GM21447 (cell line): ENCODE data around the gene STON2.

Experiments
- ATAC-seq: cut with Tn5 transposase; IDR thresholded peaks from one replicate; pipeline ENCODE4 v1.9.1; 2021; ENCODE audit not compliant: unreplicated experiment

STON2 gene

GRCh38 chr14:81340201-81340600, 59.9 kb downstream of the STON2 start:
- no peak for ATAC-seq

- ATAC-seq: no peak
These were observed 63.1 kb downstream of the STON2 start for GRCh38 chr14:81337073-81337472.

DNA sequence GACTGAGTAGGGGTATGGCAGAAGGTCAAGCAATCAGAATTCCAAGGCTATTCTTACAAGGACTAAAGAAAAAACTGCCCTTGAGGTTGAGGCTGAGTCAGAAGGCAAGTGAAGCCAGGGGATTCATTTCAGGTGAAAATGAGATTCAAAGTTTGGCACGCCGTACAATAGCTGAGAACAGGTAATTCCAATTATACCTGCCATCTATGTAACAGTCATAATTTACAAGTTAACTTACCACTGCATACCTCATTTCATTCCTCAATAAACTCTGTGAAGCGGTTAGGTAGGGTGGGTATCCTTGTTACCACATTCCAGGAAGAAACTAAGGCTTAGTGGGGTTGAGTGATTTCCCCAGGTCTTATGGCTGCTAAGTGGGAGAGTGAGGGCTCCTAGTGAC, 64.1 kb downstream of the STON2 start:
- no peak for ATAC-seq

GRCh38 chr14:81332725-81333124, 67.4 kb downstream of the STON2 start:
- ATAC-seq: no peak

GRCh38 chr14:81331229-81332021, 68.7 kb downstream of the STON2 start:
- ATAC-seq: no peak

- no peak for ATAC-seq
These were observed 69.5 kb downstream of the STON2 start for GRCh38 chr14:81330619-81331122.

GRCh38 chr14:81329640-81330381, 70.3 kb downstream of the STON2 start:
- ATAC-seq: no peak

GRCh38 chr14:81326451-81326850, 73.7 kb downstream of the STON2 start:
- ATAC-seq: no peak

GRCh38 chr14:81324011-81324410, 76.1 kb downstream of the STON2 start:
- no peak for ATAC-seq

DNA sequence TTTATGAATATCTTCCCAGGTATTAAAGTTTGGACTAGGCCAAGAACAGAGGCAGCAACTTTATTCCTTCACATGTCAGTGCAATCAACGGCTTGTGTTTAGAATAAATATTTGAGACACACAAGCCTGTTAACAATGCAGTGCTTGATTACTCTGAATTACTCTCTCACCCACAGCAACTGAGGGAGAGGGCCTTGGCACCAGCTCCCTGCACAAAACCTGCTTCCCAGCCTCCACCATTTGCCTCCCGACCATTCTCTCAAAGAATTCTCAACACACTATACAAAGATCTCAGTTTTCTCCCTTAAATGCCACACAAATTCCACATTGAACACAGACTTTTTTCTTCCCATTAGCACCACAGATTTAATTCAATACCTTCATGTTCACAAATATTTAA, 77.0 kb downstream of the STON2 start:
- ATAC-seq: no peak

GRCh38 chr14:81319946-81320345, 80.2 kb downstream of the STON2 start:
- no peak for ATAC-seq

- ATAC-seq: no peak
These were observed 80.8 kb downstream of the STON2 start for GRCh38 chr14:81319314-81319713.

- ATAC-seq: no peak
These were observed 84.8 kb downstream of the STON2 start for GRCh38 chr14:81315341-81315740.

DNA sequence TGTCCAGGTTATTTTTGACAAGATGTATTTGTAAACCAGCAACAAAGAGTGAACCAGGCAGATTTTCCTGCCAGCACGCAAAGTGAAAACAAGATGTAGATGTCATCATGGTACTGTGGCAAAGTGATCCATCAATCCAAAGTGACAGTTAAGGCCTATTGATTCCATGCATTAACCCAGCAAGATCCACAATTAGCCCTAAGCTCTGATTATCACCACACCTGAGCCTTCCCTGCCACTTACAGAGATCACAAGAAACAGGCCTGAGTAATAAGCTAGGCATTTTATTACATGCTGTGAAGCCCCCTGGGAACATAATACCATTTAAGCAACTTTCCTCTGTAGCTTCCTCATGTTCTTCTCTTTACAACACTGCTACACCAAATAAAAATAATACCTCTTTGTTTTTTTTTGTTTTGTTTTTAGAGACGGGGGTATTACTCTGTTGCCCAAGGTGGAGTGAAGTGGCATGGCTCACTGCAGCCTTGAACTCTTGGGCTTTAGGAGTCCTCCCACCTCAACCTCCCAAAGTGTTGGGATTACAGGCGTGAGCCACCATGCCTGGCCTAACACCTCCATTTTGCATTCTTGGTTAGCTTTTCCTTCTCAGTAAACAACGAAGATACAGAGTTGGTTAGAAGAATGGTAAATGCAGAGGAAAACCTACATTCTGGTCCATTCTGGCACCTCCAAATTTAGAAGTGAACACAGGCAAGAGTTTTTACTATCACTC, 85.5 kb downstream of the STON2 start:
- no peak for ATAC-seq

DNA sequence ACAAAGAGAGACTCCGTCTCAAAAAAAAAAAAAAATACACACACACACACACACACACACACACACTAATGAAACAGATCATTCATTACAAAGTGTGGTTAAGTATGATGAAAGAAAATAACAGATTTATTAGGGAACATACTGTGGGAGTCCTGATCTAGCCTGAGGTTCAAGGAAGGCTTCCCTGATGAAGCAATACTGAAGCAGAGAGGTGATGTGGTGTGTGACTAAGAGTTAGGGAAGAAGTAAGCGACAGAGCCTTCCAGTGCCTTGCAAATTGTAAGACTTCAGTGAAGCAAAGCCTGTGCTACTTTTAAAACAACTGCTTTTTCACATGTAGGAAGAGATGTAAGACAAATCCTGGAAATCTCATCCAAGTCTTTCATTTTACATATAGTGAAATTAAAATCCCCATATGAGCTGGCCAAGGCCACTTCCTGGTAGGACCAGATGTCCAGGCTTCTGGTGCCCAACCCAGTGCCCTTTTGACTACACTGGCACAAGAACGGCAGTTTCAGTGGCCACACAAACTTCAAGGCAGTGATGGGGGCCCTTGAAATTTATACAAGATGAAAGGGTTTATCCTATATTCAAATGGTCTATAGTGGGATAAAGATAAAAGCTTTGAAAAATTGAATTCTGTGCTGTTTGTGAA, 86.2 kb downstream of the STON2 start:
- ATAC-seq: no peak

- no peak for ATAC-seq
These were observed 86.9 kb downstream of the STON2 start for GRCh38 chr14:81313200-81313599.

- ATAC-seq: no peak
These were observed 87.7 kb downstream of the STON2 start for GRCh38 chr14:81312289-81312876.

DNA sequence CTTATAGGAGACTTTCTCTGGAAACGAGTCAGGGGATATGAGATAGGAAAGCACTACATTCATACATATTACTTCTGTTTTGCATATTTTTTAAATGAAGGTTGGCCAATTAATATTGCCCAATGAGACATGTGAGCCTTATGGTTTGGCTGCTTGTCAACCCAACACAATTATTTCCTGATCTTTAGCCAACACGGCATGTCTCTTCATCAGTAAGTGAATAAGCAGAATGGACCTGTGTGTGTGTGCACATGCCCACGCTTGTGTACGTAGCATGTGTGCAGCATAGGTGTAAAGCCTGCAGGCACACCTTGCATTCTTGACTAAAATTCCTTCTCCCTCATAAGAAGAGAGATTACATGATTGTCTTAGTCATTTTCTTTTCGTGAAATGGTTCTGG, 88.3 kb downstream of the STON2 start:
- ATAC-seq: no peak

DNA sequence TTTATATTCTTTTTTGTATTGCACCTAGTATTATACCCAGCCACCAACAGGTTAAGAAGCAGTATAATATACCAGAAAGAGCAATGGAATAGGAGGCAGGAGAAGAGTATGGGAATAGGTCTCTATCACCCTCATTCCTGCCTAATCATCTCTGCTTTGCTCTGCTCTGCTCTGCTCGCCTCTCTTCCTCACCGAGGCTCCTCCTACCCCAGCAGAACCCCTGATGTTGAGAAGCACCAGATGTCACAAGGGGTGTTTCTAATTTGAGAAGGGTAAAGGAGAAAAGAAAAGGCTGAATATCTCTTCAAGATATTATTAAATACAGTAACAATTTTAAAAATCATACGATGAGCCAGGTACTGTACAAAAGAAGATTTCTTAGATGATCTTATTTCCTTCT, 89.0 kb downstream of the STON2 start:
- ATAC-seq: no peak

GRCh38 chr14:81310606-81311005, 89.5 kb downstream of the STON2 start:
- ATAC-seq: no peak

- ATAC-seq: no peak
These were observed 90.6 kb downstream of the STON2 start for GRCh38 chr14:81309511-81309910.
